Measurements from ENCODE around the gene BMP2K. TPM values are rescaled to one million over a fixed set of nuclear protein-coding genes. Genes with fewer than 3 reads are reported as not detected.
"Not testable (repeated sequence)": the region's sequence is repeated elsewhere in the genome, so short reads cannot be mapped to it uniquely, and the experiment has no call there.

BMP2K gene
- polyA plus RNA-seq, 3 donors from 2014 or later, result 0.93 to 3.0 (median 1.3) TPM

GRCh38 chr4:78787392-78788006 lies 11.3 kb downstream of the BMP2K start:
- no peaks in the 10 kb centered on the region for H3K4me1 Mint-ChIP-seq
- H3K27me3 Mint-ChIP-seq (ENCODE audit: low read depth in 3 of 3), result no peaks in the 10 kb centered on the region
- no peak overlapping the region for H3K27ac Mint-ChIP-seq
- H3K4me3 Mint-ChIP-seq, result no peak overlapping the region
- DNase-seq, result no peak
- peaks cover 0 to 4% (median 0%) of the 10 kb centered on the region in 3 donors for H3K36me3 Mint-ChIP-seq
- H3K9me3 Mint-ChIP-seq, result no peaks in the 10 kb centered on the region

- no peaks in the 10 kb centered on the region for H3K9me3 Mint-ChIP-seq
- no peaks in the 10 kb centered on the region for H3K27me3 Mint-ChIP-seq (ENCODE audit: low read depth in 3 of 3)
- peaks cover 0 to 4% (median 0%) of the 10 kb centered on the region in 3 donors for H3K36me3 Mint-ChIP-seq
- no peak overlapping the region for H3K4me3 Mint-ChIP-seq
- DNase-seq, result no peak
- H3K4me1 Mint-ChIP-seq, result no peaks in the 10 kb centered on the region
- no peak overlapping the region for H3K27ac Mint-ChIP-seq
These were observed 12.1 kb downstream of the BMP2K start for GRCh38 chr4:78788007-78788889.

GRCh38 chr4:78795594-78796416 lies 19.7 kb downstream of the BMP2K start:
- H3K27ac Mint-ChIP-seq, H3K4me1 Mint-ChIP-seq: not testable (repeated sequence)

GRCh38 chr4:78796526-78796925 lies 20.4 kb downstream of the BMP2K start:
- Mint-ChIP-seq H3K4me1 (peaks cover 0 to 13% of the 10 kb centered on the region in 2 donors), H3K27ac (no peak overlapping the region), H3K4me3 (no peak overlapping the region), H3K9me3 (no peaks in the 10 kb centered on the region), H3K27me3 (ENCODE audit: low read depth in 3 of 3) (no peaks in the 10 kb centered on the region), H3K36me3 (peaks cover 4 to 5% (median 5%) of the 10 kb centered on the region in 3 donors)
- no peak for DNase-seq

More at GRCh38 chr4:78795594-78796416, 19.7 kb downstream of the BMP2K start:
- not testable (repeated sequence) for H3K36me3 Mint-ChIP-seq; H3K9me3 Mint-ChIP-seq; DNase-seq; H3K4me3 Mint-ChIP-seq; H3K27me3 Mint-ChIP-seq (ENCODE audit: low read depth in 3 of 3)

GRCh38 chr4:78797777-78798284 lies 21.7 kb downstream of the BMP2K start:
- no peak overlapping the region for H3K27ac Mint-ChIP-seq
- peaks cover 4 to 5% (median 5%) of the 10 kb centered on the region in 3 donors for H3K36me3 Mint-ChIP-seq
- no peaks in the 10 kb centered on the region for H3K27me3 Mint-ChIP-seq (ENCODE audit: low read depth in 3 of 3)
- peaks cover 1 to 20% of the 10 kb centered on the region in 2 donors for H3K4me1 Mint-ChIP-seq
- no peaks in the 10 kb centered on the region for H3K9me3 Mint-ChIP-seq
- no peak for DNase-seq
- H3K4me3 Mint-ChIP-seq, result no peak overlapping the region

- Mint-ChIP-seq H3K9me3 (peaks cover 0 to 2% (median 0%) of the 10 kb centered on the region in 6 donors), H3K27me3 (ENCODE audit: low read depth in 3 of 3) (no peaks in the 10 kb centered on the region), H3K4me1 (peaks cover 1 to 20% of the 10 kb centered on the region in 2 donors), H3K36me3 (peaks cover 4 to 5% (median 4%) of the 10 kb centered on the region in 3 donors), H3K4me3 (no peak overlapping the region), H3K27ac (no peak overlapping the region)
- DNase-seq, result no peak
These were observed 23.7 kb downstream of the BMP2K start for GRCh38 chr4:78799551-78800495.

GRCh38 chr4:78800965-78801364 lies 24.8 kb downstream of the BMP2K start:
- H3K36me3 Mint-ChIP-seq, result no peaks in the 10 kb centered on the region
- peak overlapping the region in 1 of 6 donors; percentile 13 for H3K27ac Mint-ChIP-seq
- peaks cover 0 to 2% (median 0%) of the 10 kb centered on the region in 6 donors for H3K9me3 Mint-ChIP-seq
- H3K4me3 Mint-ChIP-seq, result no peak overlapping the region
- H3K4me1 Mint-ChIP-seq, result peaks cover 1 to 20% of the 10 kb centered on the region in 2 donors
- DNase-seq, result no peak
- no peaks in the 10 kb centered on the region for H3K27me3 Mint-ChIP-seq (ENCODE audit: low read depth in 3 of 3)

GRCh38 chr4:78803983-78804382 lies 27.8 kb downstream of the BMP2K start:
- no peak overlapping the region for H3K4me3 Mint-ChIP-seq
- peaks cover 8 to 9% (median 8%) of the 10 kb centered on the region in 3 donors for H3K36me3 Mint-ChIP-seq
- no peak overlapping the region for H3K27ac Mint-ChIP-seq
- H3K9me3 Mint-ChIP-seq, result peaks cover 2 to 15% (median 10%) of the 10 kb centered on the region in 6 donors
- H3K27me3 Mint-ChIP-seq (ENCODE audit: low read depth in 3 of 3), result peaks cover 0 to 3% (median 0%) of the 10 kb centered on the region in 3 donors
- DNase-seq, result no peak
- H3K4me1 Mint-ChIP-seq, result peaks cover 1 to 31% of the 10 kb centered on the region in 2 donors

GRCh38 chr4:78806943-78807460 lies 30.9 kb downstream of the BMP2K start:
- Mint-ChIP-seq H3K36me3 (peaks cover 8 to 9% (median 8%) of the 10 kb centered on the region in 3 donors), H3K27me3 (ENCODE audit: low read depth in 3 of 3) (peaks cover 0 to 3% (median 0%) of the 10 kb centered on the region in 3 donors), H3K9me3 (peaks cover 2 to 15% (median 10%) of the 10 kb centered on the region in 6 donors), H3K4me3 (no peak overlapping the region), H3K4me1 (peaks cover 0 to 27% of the 10 kb centered on the region in 2 donors), H3K27ac (peak overlapping the region in 1 of 6 donors; percentile 46)
- no peak for DNase-seq

- H3K27me3 Mint-ChIP-seq (ENCODE audit: low read depth in 3 of 3), result peaks cover 0 to 3% (median 0%) of the 10 kb centered on the region in 3 donors
- peaks cover 8 to 13% (median 9%) of the 10 kb centered on the region in 3 donors for H3K36me3 Mint-ChIP-seq
- H3K27ac Mint-ChIP-seq, result no peak overlapping the region
- peaks cover 0 to 21% of the 10 kb centered on the region in 2 donors for H3K4me1 Mint-ChIP-seq
- DNase-seq, result no peak
- H3K4me3 Mint-ChIP-seq, result no peak overlapping the region
- H3K9me3 Mint-ChIP-seq, result peaks cover 2 to 15% (median 10%) of the 10 kb centered on the region in 6 donors
These were observed 33.1 kb downstream of the BMP2K start for GRCh38 chr4:78809295-78809694.

GRCh38 chr4:78809928-78810835 lies 34.0 kb downstream of the BMP2K start:
- DNase-seq, result no peak
- H3K27ac Mint-ChIP-seq, result no peak overlapping the region
- H3K4me3 Mint-ChIP-seq, result no peak overlapping the region
- peaks cover 0 to 21% of the 10 kb centered on the region in 2 donors for H3K4me1 Mint-ChIP-seq
- peaks cover 0 to 3% (median 0%) of the 10 kb centered on the region in 3 donors for H3K27me3 Mint-ChIP-seq (ENCODE audit: low read depth in 3 of 3)
- peaks cover 8 to 13% (median 9%) of the 10 kb centered on the region in 3 donors for H3K36me3 Mint-ChIP-seq
- H3K9me3 Mint-ChIP-seq, result peaks cover 0 to 15% (median 10%) of the 10 kb centered on the region in 6 donors

Measured in immature natural killer cell (primary cell).